ENCODE results near the gene RAB40A.
"Not testable (repeated sequence)": the region's sequence is repeated elsewhere in the genome, so short reads cannot be mapped to it uniquely, and the experiment has no call there.

The RAB40A gene

DNA sequence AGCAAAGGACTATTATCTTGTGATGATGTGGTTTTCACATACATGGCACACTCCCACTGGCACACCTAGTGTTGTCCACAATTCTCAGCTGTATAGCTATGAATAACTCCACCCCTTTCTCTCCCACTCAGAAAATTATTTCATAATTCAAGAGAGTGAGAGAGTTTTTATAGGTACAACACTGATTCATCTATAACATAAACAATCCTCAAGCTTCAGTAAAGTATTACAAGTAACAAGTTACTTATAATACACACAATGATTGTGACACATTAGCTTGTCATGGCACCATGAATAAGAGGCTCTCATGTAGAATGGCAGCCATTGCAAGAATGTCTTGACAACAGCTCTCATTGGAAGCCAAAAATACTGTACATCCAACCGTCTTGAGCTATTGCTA is 43.9 kb downstream of the RAB40A start:
- no peaks in the 10 kb centered on the region for H3K9me2 ChIP-seq (replicated peaks; ENCODE audit: low read depth, low read length)
- H3K4me1 ChIP-seq (ENCODE audit: insufficient read depth, low read length, poor library complexity, severe bottlenecking), result no peaks in the 10 kb centered on the region
- no peak overlapping the region for H3K4me3 ChIP-seq (ENCODE audit: low read length, poor library complexity, severe bottlenecking)
- no peaks in the 10 kb centered on the region for H4K20me1 ChIP-seq (ENCODE audit: insufficient read depth, low read length, poor library complexity, severe bottlenecking)
- no peak overlapping the region for H2AFZ ChIP-seq (ENCODE audit: low read length)
- no peaks in the 10 kb centered on the region for H3F3A ChIP-seq (ENCODE audit: low read depth)
- H3K9me3 ChIP-seq (ENCODE audit: insufficient read depth, low read depth, low read length), result no peaks in the 10 kb centered on the region
- no peak overlapping the region for H3K9ac ChIP-seq (ENCODE audit: low read depth, low read length, poor library complexity, severe bottlenecking)
- no peaks in the 10 kb centered on the region for H3K79me2 ChIP-seq (ENCODE audit: insufficient read depth, low read length)
- TF ChIP-seq CTCF (conservative IDR thresholded peaks at IDR 0.05; ENCODE audit: low read length) (no peak), EZH2phosphoT487 (IDR thresholded peaks at IDR 0.05; ENCODE audit: borderline replicate concordance) (no peak)
- H3K27me3 ChIP-seq (ENCODE audit: insufficient read depth, low read length, poor library complexity, severe bottlenecking), result no peaks in the 10 kb centered on the region
- no peaks in the 10 kb centered on the region for H3K36me3 ChIP-seq (ENCODE audit: insufficient read depth, low read length)
- H3K4me2 ChIP-seq (ENCODE audit: low read depth, low read length, poor library complexity, severe bottlenecking), result no peak overlapping the region

- not testable (repeated sequence) for H3K4me1 ChIP-seq (ENCODE audit: insufficient read depth, low read length, poor library complexity, severe bottlenecking); H3K9ac ChIP-seq (ENCODE audit: low read depth, low read length, poor library complexity, severe bottlenecking); H3K9me3 ChIP-seq (ENCODE audit: insufficient read depth, low read depth, low read length); H3K79me2 ChIP-seq (ENCODE audit: insufficient read depth, low read length); H2AFZ ChIP-seq (ENCODE audit: low read length); H3K9me2 ChIP-seq (replicated peaks; ENCODE audit: low read depth, low read length); H3K36me3 ChIP-seq (ENCODE audit: insufficient read depth, low read length); H3K4me3 ChIP-seq (ENCODE audit: low read length, poor library complexity, severe bottlenecking); H4K20me1 ChIP-seq (ENCODE audit: insufficient read depth, low read length, poor library complexity, severe bottlenecking); H3F3A ChIP-seq (ENCODE audit: low read depth); H3K27me3 ChIP-seq (ENCODE audit: insufficient read depth, low read length, poor library complexity, severe bottlenecking); H3K4me2 ChIP-seq (ENCODE audit: low read depth, low read length, poor library complexity, severe bottlenecking)
Observed at GRCh38 chrX:103469977-103470376, 49.3 kb downstream of the RAB40A start.

- Histone ChIP-seq H2AFZ (ENCODE audit: low read length) (no peak overlapping the region), H3K79me2 (ENCODE audit: insufficient read depth, low read length) (no peaks in the 10 kb centered on the region), H4K20me1 (ENCODE audit: insufficient read depth, low read length, poor library complexity, severe bottlenecking) (no peaks in the 10 kb centered on the region), H3K9me3 (ENCODE audit: insufficient read depth, low read depth, low read length) (no peaks in the 10 kb centered on the region), H3K27me3 (ENCODE audit: insufficient read depth, low read length, poor library complexity, severe bottlenecking) (no peaks in the 10 kb centered on the region), H3K36me3 (ENCODE audit: insufficient read depth, low read length) (no peaks in the 10 kb centered on the region), H3K4me1 (ENCODE audit: insufficient read depth, low read length, poor library complexity, severe bottlenecking) (peaks cover 4% of the 10 kb centered on the region), H3K4me3 (ENCODE audit: low read length, poor library complexity, severe bottlenecking) (no peak overlapping the region), H3K9ac (ENCODE audit: low read depth, low read length, poor library complexity, severe bottlenecking) (no peak overlapping the region), H3K4me2 (ENCODE audit: low read depth, low read length, poor library complexity, severe bottlenecking) (no peak overlapping the region), H3F3A (ENCODE audit: low read depth) (no peaks in the 10 kb centered on the region), H3K9me2 (replicated peaks; ENCODE audit: low read depth, low read length) (no peaks in the 10 kb centered on the region)
- TF ChIP-seq EZH2phosphoT487 (IDR thresholded peaks at IDR 0.05; ENCODE audit: borderline replicate concordance), result no peak
- no peak for TF ChIP-seq CTCF (conservative IDR thresholded peaks at IDR 0.05; ENCODE audit: low read length)
Observed at GRCh38 chrX:103467887-103468286, 51.4 kb downstream of the RAB40A start.

DNA sequence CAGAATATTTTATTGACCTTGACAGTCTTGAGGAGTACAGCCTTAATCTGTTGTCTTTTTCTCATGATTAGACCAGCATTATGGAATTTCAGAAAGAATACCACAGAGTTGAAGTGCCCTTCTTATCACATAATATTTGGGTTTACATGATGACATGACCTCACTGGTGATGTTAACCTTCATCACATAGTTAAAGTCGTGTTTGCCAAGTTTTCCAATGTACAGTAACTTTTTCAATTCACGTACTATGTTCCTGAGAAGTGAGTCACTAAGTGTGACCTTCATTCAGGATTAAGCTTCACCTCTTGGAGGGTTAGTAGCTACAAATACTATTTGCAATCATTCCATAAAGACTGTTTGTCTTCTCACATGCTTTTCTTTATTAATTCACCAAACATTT is 52.1 kb downstream of the RAB40A start:
- no peaks in the 10 kb centered on the region for H3K9me2 ChIP-seq (replicated peaks; ENCODE audit: low read depth, low read length)
- H3K4me2 ChIP-seq (ENCODE audit: low read depth, low read length, poor library complexity, severe bottlenecking), result no peak overlapping the region
- H3K36me3 ChIP-seq (ENCODE audit: insufficient read depth, low read length), result no peaks in the 10 kb centered on the region
- no peak for TF ChIP-seq CTCF (conservative IDR thresholded peaks at IDR 0.05; ENCODE audit: low read length)
- TF ChIP-seq EZH2phosphoT487 (IDR thresholded peaks at IDR 0.05; ENCODE audit: borderline replicate concordance), result no peak
- peaks cover 4% of the 10 kb centered on the region for H3K4me1 ChIP-seq (ENCODE audit: insufficient read depth, low read length, poor library complexity, severe bottlenecking)
- no peaks in the 10 kb centered on the region for H3K27me3 ChIP-seq (ENCODE audit: insufficient read depth, low read length, poor library complexity, severe bottlenecking)
- H3K9ac ChIP-seq (ENCODE audit: low read depth, low read length, poor library complexity, severe bottlenecking), result no peak overlapping the region
- no peak overlapping the region for H2AFZ ChIP-seq (ENCODE audit: low read length)
- no peaks in the 10 kb centered on the region for H3F3A ChIP-seq (ENCODE audit: low read depth)
- no peaks in the 10 kb centered on the region for H4K20me1 ChIP-seq (ENCODE audit: insufficient read depth, low read length, poor library complexity, severe bottlenecking)
- H3K4me3 ChIP-seq (ENCODE audit: low read length, poor library complexity, severe bottlenecking), result no peak overlapping the region
- H3K79me2 ChIP-seq (ENCODE audit: insufficient read depth, low read length), result no peaks in the 10 kb centered on the region
- H3K9me3 ChIP-seq (ENCODE audit: insufficient read depth, low read depth, low read length), result no peaks in the 10 kb centered on the region

Measured in Loucy (cell line).